ENCODE measurements around the gene DUS2.
"Not testable (repeated sequence)": the region's sequence is repeated elsewhere in the genome, so short reads cannot be mapped to it uniquely, and the experiment has no call there.

Gene DUS2

GRCh38 chr16:68090130-68090529 is 67.0 kb downstream of the DUS2 start:
- no peaks in the 10 kb centered on the region for H3K36me3 ChIP-seq (ENCODE audit: control insufficient read depth in 1 of 2, insufficient read depth in 2 of 2, low read length in 2 of 2)
- H3K4me1 ChIP-seq (ENCODE audit: control insufficient read depth in 1 of 2, insufficient read depth in 2 of 2, low read length in 2 of 2), result peaks cover 30 to 62% of the 10 kb centered on the region in 2 donors
- H3K9ac ChIP-seq (ENCODE audit: low read depth in 1 of 2, low read length in 2 of 2), result no peak overlapping the region
- H3K4me3 ChIP-seq (ENCODE audit: low read depth in 1 of 2, low read length in 2 of 2), result no peak overlapping the region
- no peaks in the 10 kb centered on the region for H3K27me3 ChIP-seq (ENCODE audit: control insufficient read depth in 1 of 2, insufficient read depth in 2 of 2, low read length in 2 of 2)
- no peak overlapping the region for H3K27ac ChIP-seq (ENCODE audit: low read depth, low read length)
- H3K9me3 ChIP-seq (ENCODE audit: control insufficient read depth in 1 of 2, low read length in 2 of 2), result no peaks in the 10 kb centered on the region

GRCh38 chr16:68090533-68090932 is 67.4 kb downstream of the DUS2 start:
- Histone ChIP-seq H3K27ac (ENCODE audit: low read depth, low read length) (no peak overlapping the region), H3K9ac (ENCODE audit: low read depth in 1 of 2, low read length in 2 of 2) (no peak overlapping the region), H3K4me1 (ENCODE audit: control insufficient read depth in 1 of 2, insufficient read depth in 2 of 2, low read length in 2 of 2) (peaks cover 30 to 64% of the 10 kb centered on the region in 2 donors)

DNA sequence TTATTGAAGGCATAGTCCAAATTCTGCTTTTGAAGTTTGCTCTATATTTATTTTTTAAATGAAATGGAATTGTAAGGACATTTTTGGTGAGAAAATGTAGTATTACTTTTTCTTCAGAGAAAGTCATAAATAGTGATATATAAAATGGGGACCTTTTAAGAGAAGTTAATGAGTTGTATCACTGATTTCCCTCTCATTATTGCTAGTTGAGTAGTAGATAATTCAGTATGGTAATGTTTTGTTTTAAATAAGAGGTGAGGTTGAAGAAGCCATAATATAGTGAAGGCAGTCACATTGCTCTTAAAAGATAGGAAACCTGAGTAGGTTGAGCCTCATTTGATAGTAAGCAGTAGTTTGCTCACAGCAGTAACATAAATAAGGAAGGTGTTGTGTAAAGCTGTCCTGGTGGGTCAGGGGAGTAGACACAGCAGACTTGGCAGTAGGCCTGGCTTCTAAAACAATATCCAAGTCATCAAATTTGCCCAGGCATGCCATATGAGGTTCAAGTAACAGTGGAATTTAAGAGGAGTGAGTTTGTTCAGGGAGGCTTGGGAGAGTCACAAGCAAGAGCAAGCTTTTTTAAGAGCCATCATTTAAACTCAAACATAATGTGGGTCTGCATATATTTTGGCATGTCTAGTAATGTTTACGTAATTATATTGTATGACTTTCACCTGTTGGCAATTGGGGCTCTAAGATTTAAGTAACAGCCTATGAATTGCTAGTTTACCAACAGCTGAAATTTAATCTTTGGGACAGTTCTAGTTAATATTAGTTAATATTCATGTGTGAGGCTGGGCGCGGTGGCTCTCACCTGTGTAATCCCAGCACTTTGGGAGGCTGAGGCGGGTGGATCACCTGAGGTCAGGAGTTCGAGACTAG is 68.5 kb downstream of the DUS2 start:
- no peaks in the 10 kb centered on the region for H3K27me3 ChIP-seq (ENCODE audit: control insufficient read depth in 1 of 2, insufficient read depth in 2 of 2, low read length in 2 of 2)
- H3K36me3 ChIP-seq (ENCODE audit: control insufficient read depth in 1 of 2, insufficient read depth in 2 of 2, low read length in 2 of 2), result no peaks in the 10 kb centered on the region
- H3K9me3 ChIP-seq (ENCODE audit: control insufficient read depth in 1 of 2, low read length in 2 of 2), result no peaks in the 10 kb centered on the region
- H3K4me1 ChIP-seq (ENCODE audit: control insufficient read depth in 1 of 2, insufficient read depth in 2 of 2, low read length in 2 of 2), result peaks cover 29 to 72% of the 10 kb centered on the region in 2 donors
- H3K9ac ChIP-seq (ENCODE audit: low read depth in 1 of 2, low read length in 2 of 2), result no peak overlapping the region
- H3K27ac ChIP-seq (ENCODE audit: low read depth, low read length), result no peak overlapping the region
- H3K4me3 ChIP-seq (ENCODE audit: low read depth in 1 of 2, low read length in 2 of 2), result no peak overlapping the region

More at GRCh38 chr16:68090533-68090932, 67.4 kb downstream of the DUS2 start:
- Histone ChIP-seq H3K4me3 (ENCODE audit: low read depth in 1 of 2, low read length in 2 of 2) (no peak overlapping the region), H3K36me3 (ENCODE audit: control insufficient read depth in 1 of 2, insufficient read depth in 2 of 2, low read length in 2 of 2) (no peaks in the 10 kb centered on the region), H3K9me3 (ENCODE audit: control insufficient read depth in 1 of 2, low read length in 2 of 2) (no peaks in the 10 kb centered on the region), H3K27me3 (ENCODE audit: control insufficient read depth in 1 of 2, insufficient read depth in 2 of 2, low read length in 2 of 2) (no peaks in the 10 kb centered on the region)

- H3K9me3 ChIP-seq (ENCODE audit: control insufficient read depth in 1 of 2, low read length in 2 of 2); H3K27ac ChIP-seq (ENCODE audit: low read depth, low read length); H3K9ac ChIP-seq (ENCODE audit: low read depth in 1 of 2, low read length in 2 of 2); H3K4me3 ChIP-seq (ENCODE audit: low read depth in 1 of 2, low read length in 2 of 2); H3K36me3 ChIP-seq (ENCODE audit: control insufficient read depth in 1 of 2, insufficient read depth in 2 of 2, low read length in 2 of 2); H3K27me3 ChIP-seq (ENCODE audit: control insufficient read depth in 1 of 2, insufficient read depth in 2 of 2, low read length in 2 of 2): not testable (repeated sequence)
- peaks cover 25 to 73% of the 10 kb centered on the region in 2 donors for H3K4me1 ChIP-seq (ENCODE audit: control insufficient read depth in 1 of 2, insufficient read depth in 2 of 2, low read length in 2 of 2)
Measured at GRCh38 chr16:68092275-68092674, 69.2 kb downstream of the DUS2 start.

GRCh38 chr16:68093816-68094613 is 70.9 kb downstream of the DUS2 start:
- H3K4me3 ChIP-seq (ENCODE audit: low read depth in 1 of 2, low read length in 2 of 2), result no peak overlapping the region
- peaks cover 27 to 70% of the 10 kb centered on the region in 2 donors for H3K4me1 ChIP-seq (ENCODE audit: control insufficient read depth in 1 of 2, insufficient read depth in 2 of 2, low read length in 2 of 2)
- H3K27ac ChIP-seq (ENCODE audit: low read depth, low read length), result no peak overlapping the region

DNA sequence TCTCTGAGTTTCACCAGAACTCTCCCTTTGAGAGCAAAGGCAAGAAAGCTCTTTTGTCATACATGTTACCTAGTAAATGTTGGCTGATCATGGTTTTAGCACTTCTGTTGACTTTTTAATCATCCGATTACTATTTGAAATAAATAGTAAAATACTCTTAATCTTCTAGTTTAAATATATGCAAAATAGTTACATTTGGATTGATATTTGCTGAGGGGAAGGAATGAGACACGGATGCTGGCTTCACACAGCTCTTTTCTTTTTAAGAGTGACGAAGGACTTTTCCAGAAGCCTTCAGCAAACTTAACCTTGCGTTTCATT is 71.5 kb downstream of the DUS2 start:
- no peaks in the 10 kb centered on the region for H3K36me3 ChIP-seq (ENCODE audit: control insufficient read depth in 1 of 2, insufficient read depth in 2 of 2, low read length in 2 of 2)
- no peaks in the 10 kb centered on the region for H3K27me3 ChIP-seq (ENCODE audit: control insufficient read depth in 1 of 2, insufficient read depth in 2 of 2, low read length in 2 of 2)
- H3K4me1 ChIP-seq (ENCODE audit: control insufficient read depth in 1 of 2, insufficient read depth in 2 of 2, low read length in 2 of 2), result peaks cover 24 to 65% of the 10 kb centered on the region in 2 donors
- no peak overlapping the region for H3K4me3 ChIP-seq (ENCODE audit: low read depth in 1 of 2, low read length in 2 of 2)
- H3K27ac ChIP-seq (ENCODE audit: low read depth, low read length), result no peak overlapping the region
- no peaks in the 10 kb centered on the region for H3K9me3 ChIP-seq (ENCODE audit: control insufficient read depth in 1 of 2, low read length in 2 of 2)
- H3K9ac ChIP-seq (ENCODE audit: low read depth in 1 of 2, low read length in 2 of 2), result no peak overlapping the region

More at GRCh38 chr16:68093816-68094613, 70.9 kb downstream of the DUS2 start:
- Histone ChIP-seq H3K9me3 (ENCODE audit: control insufficient read depth in 1 of 2, low read length in 2 of 2) (no peaks in the 10 kb centered on the region), H3K9ac (ENCODE audit: low read depth in 1 of 2, low read length in 2 of 2) (no peak overlapping the region), H3K27me3 (ENCODE audit: control insufficient read depth in 1 of 2, insufficient read depth in 2 of 2, low read length in 2 of 2) (no peaks in the 10 kb centered on the region), H3K36me3 (ENCODE audit: control insufficient read depth in 1 of 2, insufficient read depth in 2 of 2, low read length in 2 of 2) (no peaks in the 10 kb centered on the region)

DNA sequence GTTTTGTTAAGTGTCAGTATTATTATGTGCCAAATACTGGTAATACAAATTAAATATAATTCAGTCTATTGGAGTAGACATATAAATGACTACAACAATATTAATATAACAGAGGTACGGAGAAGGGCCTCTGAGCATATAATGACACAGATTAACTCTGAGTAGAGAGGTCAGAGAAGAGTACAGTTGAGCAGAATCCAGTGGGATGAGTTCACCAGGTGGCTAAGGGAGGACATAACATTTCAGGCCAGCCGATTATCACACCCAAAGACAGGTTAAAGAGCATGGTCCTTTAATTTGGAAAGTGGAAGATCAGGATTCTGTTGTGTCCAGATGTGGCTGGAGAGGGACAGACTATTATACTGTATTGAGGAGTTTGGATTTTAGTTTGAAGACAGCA is 73.4 kb downstream of the DUS2 start:
- no peak overlapping the region for H3K27ac ChIP-seq (ENCODE audit: low read depth, low read length)
- no peak overlapping the region for H3K9ac ChIP-seq (ENCODE audit: low read depth in 1 of 2, low read length in 2 of 2)
- H3K36me3 ChIP-seq (ENCODE audit: control insufficient read depth in 1 of 2, insufficient read depth in 2 of 2, low read length in 2 of 2), result no peaks in the 10 kb centered on the region
- no peak overlapping the region for H3K4me3 ChIP-seq (ENCODE audit: low read depth in 1 of 2, low read length in 2 of 2)
- H3K4me1 ChIP-seq (ENCODE audit: control insufficient read depth in 1 of 2, insufficient read depth in 2 of 2, low read length in 2 of 2), result peaks cover 18 to 47% of the 10 kb centered on the region in 2 donors
- H3K9me3 ChIP-seq (ENCODE audit: control insufficient read depth in 1 of 2, low read length in 2 of 2), result no peaks in the 10 kb centered on the region
- no peaks in the 10 kb centered on the region for H3K27me3 ChIP-seq (ENCODE audit: control insufficient read depth in 1 of 2, insufficient read depth in 2 of 2, low read length in 2 of 2)

DNA sequence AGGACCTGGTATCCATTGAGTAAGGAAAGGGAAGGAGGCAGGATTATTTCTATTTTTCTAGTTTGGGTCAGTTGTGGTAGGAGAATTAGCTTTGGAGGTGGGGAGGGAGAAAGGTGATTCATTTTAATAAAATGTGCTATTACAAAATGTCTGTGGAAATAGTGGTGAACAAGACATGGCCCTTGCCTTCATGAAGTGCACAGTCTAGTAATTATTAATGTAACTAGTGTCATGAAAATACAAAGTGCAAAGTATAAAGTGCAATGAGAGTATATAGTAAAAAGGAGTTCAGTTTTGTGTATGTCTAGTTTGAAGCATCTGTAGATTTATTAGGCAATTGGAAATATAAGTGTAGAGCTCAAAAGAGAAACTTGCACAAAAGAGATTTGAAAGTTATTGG is 74.0 kb downstream of the DUS2 start:
- Histone ChIP-seq H3K4me3 (ENCODE audit: low read depth in 1 of 2, low read length in 2 of 2) (no peak overlapping the region), H3K9me3 (ENCODE audit: control insufficient read depth in 1 of 2, low read length in 2 of 2) (no peaks in the 10 kb centered on the region), H3K36me3 (ENCODE audit: control insufficient read depth in 1 of 2, insufficient read depth in 2 of 2, low read length in 2 of 2) (no peaks in the 10 kb centered on the region), H3K4me1 (ENCODE audit: control insufficient read depth in 1 of 2, insufficient read depth in 2 of 2, low read length in 2 of 2) (peaks cover 12 to 41% of the 10 kb centered on the region in 2 donors), H3K9ac (ENCODE audit: low read depth in 1 of 2, low read length in 2 of 2) (no peak overlapping the region), H3K27ac (ENCODE audit: low read depth, low read length) (no peak overlapping the region), H3K27me3 (ENCODE audit: control insufficient read depth in 1 of 2, insufficient read depth in 2 of 2, low read length in 2 of 2) (no peaks in the 10 kb centered on the region)

DNA sequence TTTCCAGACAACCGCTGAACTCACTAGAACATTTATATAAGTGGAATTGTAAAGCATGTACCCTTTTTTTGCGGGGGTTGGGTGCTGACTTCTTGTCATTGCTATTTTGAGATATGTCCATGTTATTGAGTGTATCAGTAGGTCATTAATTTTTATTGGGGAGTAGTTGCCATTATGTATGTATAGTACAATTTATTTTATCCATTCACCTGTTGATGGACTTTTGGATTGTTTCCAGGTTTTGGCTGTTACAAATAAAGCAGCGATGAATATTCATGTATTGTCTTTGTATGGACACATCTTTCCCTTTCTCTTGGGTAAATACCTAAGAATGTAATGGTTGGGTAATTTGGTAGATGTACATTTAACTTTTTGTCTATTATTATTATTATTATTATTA is 74.8 kb downstream of the DUS2 start:
- H3K27ac ChIP-seq (ENCODE audit: low read depth, low read length), result no peak overlapping the region
- H3K4me3 ChIP-seq (ENCODE audit: low read depth in 1 of 2, low read length in 2 of 2), result no peak overlapping the region
- H3K9me3 ChIP-seq (ENCODE audit: control insufficient read depth in 1 of 2, low read length in 2 of 2), result no peaks in the 10 kb centered on the region
- H3K9ac ChIP-seq (ENCODE audit: low read depth in 1 of 2, low read length in 2 of 2), result no peak overlapping the region
- no peaks in the 10 kb centered on the region for H3K27me3 ChIP-seq (ENCODE audit: control insufficient read depth in 1 of 2, insufficient read depth in 2 of 2, low read length in 2 of 2)
- H3K36me3 ChIP-seq (ENCODE audit: control insufficient read depth in 1 of 2, insufficient read depth in 2 of 2, low read length in 2 of 2), result no peaks in the 10 kb centered on the region
- peaks cover 12 to 39% of the 10 kb centered on the region in 2 donors for H3K4me1 ChIP-seq (ENCODE audit: control insufficient read depth in 1 of 2, insufficient read depth in 2 of 2, low read length in 2 of 2)

DNA sequence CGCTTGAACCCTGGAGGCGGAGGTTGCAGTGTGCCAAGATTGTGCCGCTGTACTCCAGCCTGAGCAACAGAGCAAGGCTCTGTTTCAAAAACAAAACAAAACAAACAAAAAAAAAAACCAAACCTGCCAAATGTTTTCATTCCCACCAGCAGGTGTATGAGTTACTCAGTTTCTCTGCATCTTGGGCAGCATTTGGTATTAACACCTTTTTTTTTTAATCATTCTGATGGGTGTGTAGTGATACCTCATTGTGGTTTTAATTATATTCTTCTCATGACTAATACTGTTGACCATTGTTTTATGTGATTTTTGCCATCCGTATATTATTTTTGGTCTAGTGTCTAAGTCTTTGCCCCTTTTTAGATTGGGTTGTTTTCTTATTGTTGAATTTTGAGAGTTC is 77.4 kb downstream of the DUS2 start:
- no peak overlapping the region for H3K9ac ChIP-seq (ENCODE audit: low read depth in 1 of 2, low read length in 2 of 2)
- peaks cover 6 to 21% of the 10 kb centered on the region in 2 donors for H3K4me1 ChIP-seq (ENCODE audit: control insufficient read depth in 1 of 2, insufficient read depth in 2 of 2, low read length in 2 of 2)
- H3K4me3 ChIP-seq (ENCODE audit: low read depth in 1 of 2, low read length in 2 of 2), result no peak overlapping the region
- H3K9me3 ChIP-seq (ENCODE audit: control insufficient read depth in 1 of 2, low read length in 2 of 2), result no peaks in the 10 kb centered on the region
- no peak overlapping the region for H3K27ac ChIP-seq (ENCODE audit: low read depth, low read length)
- H3K36me3 ChIP-seq (ENCODE audit: control insufficient read depth in 1 of 2, insufficient read depth in 2 of 2, low read length in 2 of 2), result no peaks in the 10 kb centered on the region
- no peaks in the 10 kb centered on the region for H3K27me3 ChIP-seq (ENCODE audit: control insufficient read depth in 1 of 2, insufficient read depth in 2 of 2, low read length in 2 of 2)

All from duodenal mucosa (tissue), 2 donors.